Thoracic aorta (tissue), 2 donors: ENCODE results near the gene NME7. TPM values are rescaled to one million over a fixed set of nuclear protein-coding genes. Genes with fewer than 3 reads are reported as not detected.

Experiments
- ATAC-seq: fragments of 150-250 bp; one replicate; pipeline ENCODE4 v1.8.0; 2017; ENCODE audit warnings: low read depth; ENCODE audit not compliant: insufficient number of reproducible peaks, low FRiP score
- DNase-seq: peaks from one replicate; pipeline ENCODE4 v3.0.0-alpha.2; 2020; ENCODE audit warnings: low spot score
- H3K27ac ChIP-seq, 2 donors: fragments of 200-600 bp; sonication (generic); 1 replicate in 1 of 2; 2 replicates in 1 of 2; pipeline ENCODE4 v1.5.1; 2016; ENCODE audit warnings: mild to moderate bottlenecking in 2 of 2, moderate library complexity in 2 of 2
- H3K27me3 ChIP-seq: fragments of 200-600 bp; sonication (generic); replicated peaks from 2 replicates; pipeline ENCODE4 v1.6.0; 2016; ENCODE audit warnings: mild to moderate bottlenecking; ENCODE audit not compliant: insufficient read depth
- H3K36me3 ChIP-seq: fragments of 200-600 bp; sonication (generic); one replicate; pipeline ENCODE4 v1.5.1; 2016
- H3K4me1 ChIP-seq, 2 donors: fragments of 200-600 bp; sonication (generic); 1 replicate in 1 of 2; 2 replicates in 1 of 2; pipeline versions ENCODE4 v1.5.1 to v1.6.0; 2016; ENCODE audit warnings: low read depth in 2 of 2, mild to moderate bottlenecking in 1 of 2; ENCODE audit not compliant: control insufficient read depth in 1 of 2
- H3K4me3 ChIP-seq: fragments of 200-600 bp; sonication (generic); 2 replicates; pipeline ENCODE4 v1.5.1; 2016; ENCODE audit warnings: mild to moderate bottlenecking
- H3K9me3 ChIP-seq: fragments of 200-600 bp; sonication (generic); 2 replicates; pipeline ENCODE4 v1.5.1; 2016
- total RNA-seq, 2 donors: library from RNA; depleted of rRNA; stranded (reverse); fragments of >200 nt; gene quantifications; one replicate each; pipeline versions ENCODE4 v1.1.0 to v1.2.3, GENCODE V29; 2016
- TF ChIP-seq, protein P1 (sequence below): fragments of 200-600 bp; sonication (generic); IDR thresholded peaks from one replicate; pipeline ENCODE4 v1.5.1; 2019; ENCODE audit warnings: antibody characterized with exemption

Gene NME7
- total RNA-seq, 2 donors from 2014 or later = 18.3 to 20.4 TPM

- H3K4me1 ChIP-seq = peaks cover 0 to 4% of the 10 kb centered on the region in 2 donors
- ATAC-seq = no peak
- no peak overlapping the region for H3K4me3 ChIP-seq
- no peak overlapping the region for H3K27ac ChIP-seq
- no peak for DNase-seq
- no peaks in the 10 kb centered on the region for H3K36me3 ChIP-seq
- TF ChIP-seq, protein P1, sequence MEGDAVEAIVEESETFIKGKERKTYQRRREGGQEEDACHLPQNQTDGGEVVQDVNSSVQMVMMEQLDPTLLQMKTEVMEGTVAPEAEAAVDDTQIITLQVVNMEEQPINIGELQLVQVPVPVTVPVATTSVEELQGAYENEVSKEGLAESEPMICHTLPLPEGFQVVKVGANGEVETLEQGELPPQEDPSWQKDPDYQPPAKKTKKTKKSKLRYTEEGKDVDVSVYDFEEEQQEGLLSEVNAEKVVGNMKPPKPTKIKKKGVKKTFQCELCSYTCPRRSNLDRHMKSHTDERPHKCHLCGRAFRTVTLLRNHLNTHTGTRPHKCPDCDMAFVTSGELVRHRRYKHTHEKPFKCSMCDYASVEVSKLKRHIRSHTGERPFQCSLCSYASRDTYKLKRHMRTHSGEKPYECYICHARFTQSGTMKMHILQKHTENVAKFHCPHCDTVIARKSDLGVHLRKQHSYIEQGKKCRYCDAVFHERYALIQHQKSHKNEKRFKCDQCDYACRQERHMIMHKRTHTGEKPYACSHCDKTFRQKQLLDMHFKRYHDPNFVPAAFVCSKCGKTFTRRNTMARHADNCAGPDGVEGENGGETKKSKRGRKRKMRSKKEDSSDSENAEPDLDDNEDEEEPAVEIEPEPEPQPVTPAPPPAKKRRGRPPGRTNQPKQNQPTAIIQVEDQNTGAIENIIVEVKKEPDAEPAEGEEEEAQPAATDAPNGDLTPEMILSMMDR = no peak
- H3K27me3 ChIP-seq = no peaks in the 10 kb centered on the region
- H3K9me3 ChIP-seq = no peaks in the 10 kb centered on the region
These were observed 275.2 kb downstream of the NME7 start for GRCh38 chr1:169092399-169092798.

- TF ChIP-seq, protein P1 = no peak
- Histone ChIP-seq H3K27ac (no peak overlapping the region), H3K36me3 (no peaks in the 10 kb centered on the region), H3K4me1 (peaks cover 5 to 12% of the 10 kb centered on the region in 2 donors), H3K9me3 (no peaks in the 10 kb centered on the region), H3K4me3 (no peak overlapping the region), H3K27me3 (no peaks in the 10 kb centered on the region)
- no peak for DNase-seq
- no peak for ATAC-seq
These were observed 276.1 kb downstream of the NME7 start for GRCh38 chr1:169091480-169091941.

- DNase-seq (no peak), ATAC-seq (no peak)
- Histone ChIP-seq H3K4me3 (no peak overlapping the region), H3K36me3 (no peaks in the 10 kb centered on the region), H3K27ac (no peak overlapping the region), H3K27me3 (no peaks in the 10 kb centered on the region), H3K9me3 (no peaks in the 10 kb centered on the region), H3K4me1 (peaks cover 5 to 12% of the 10 kb centered on the region in 2 donors)
- TF ChIP-seq, protein P1 = no peak
These were observed 276.7 kb downstream of the NME7 start for GRCh38 chr1:169090900-169091311.

- H3K27ac ChIP-seq = no peak overlapping the region
- peaks cover 5 to 12% of the 10 kb centered on the region in 2 donors for H3K4me1 ChIP-seq
- ATAC-seq (no peak), DNase-seq (no peak)
- no peaks in the 10 kb centered on the region for H3K27me3 ChIP-seq
- H3K4me3 ChIP-seq = no peak overlapping the region
- no peaks in the 10 kb centered on the region for H3K36me3 ChIP-seq
- TF ChIP-seq, protein P1 = no peak
- H3K9me3 ChIP-seq = no peaks in the 10 kb centered on the region
These were observed 277.2 kb downstream of the NME7 start for GRCh38 chr1:169090308-169090899.

GRCh38 chr1:169089776-169090175 lies 277.8 kb downstream of the NME7 start:
- Histone ChIP-seq H3K36me3 (no peaks in the 10 kb centered on the region), H3K27ac (no peak overlapping the region), H3K27me3 (no peaks in the 10 kb centered on the region), H3K9me3 (no peaks in the 10 kb centered on the region), H3K4me1 (peaks cover 5 to 12% of the 10 kb centered on the region in 2 donors), H3K4me3 (no peak overlapping the region)
- no peak for ATAC-seq
- no peak for DNase-seq
- TF ChIP-seq, protein P1 = no peak
